HEK293 (cell line): ENCODE measurements around the gene B4GALT6.
A peak's percentile ranks its signal among the peaks of the same experiment; 100 is the strongest.

Experiments used
- CTCF ChIA-PET: fragments of 350-600 bp; formaldehyde crosslinking; extraction: SDS; loops from one replicate; lab custom pipeline; 2021; ENCODE audit warnings: antibody characterized with exemption; lab: Yijun Ruan, JAX
- POLR2A ChIA-PET: fragments of 300-600 bp; formaldehyde crosslinking; extraction: SDS; loops from one replicate; lab custom pipeline; 2020; ENCODE audit warnings: antibody characterized with exemption, inconsistent platforms; lab: Yijun Ruan, JAX
- H3K27ac ChIP-seq: fragments of 200-500 bp; sonication (Bioruptor generic); 2 replicates; pipeline ENCODE4 v1.5.1; 2014; ENCODE audit warnings: low read depth, low read length, control low read depth, inconsistent platforms; ENCODE audit errors: extremely low read depth
- H3K36me3 ChIP-seq, 2 experiments: fragments of 200-500 bp in 1 of 2; sonication (Bioruptor generic) in 1 of 2; 1 replicate in 1 of 2; 2 replicates in 1 of 2; pipeline ENCODE4 v1.5.1; 2014 to 2017; ENCODE audit warnings: inconsistent platforms in 2 of 2, low read length in 2 of 2; ENCODE audit not compliant: control insufficient read depth in 2 of 2, insufficient read depth in 1 of 2
- H3K4me1 ChIP-seq: fragments of 200-500 bp; sonication (Bioruptor generic); 2 replicates; pipeline ENCODE4 v1.5.1; 2014; ENCODE audit warnings: mild to moderate bottlenecking, low read length, inconsistent platforms; ENCODE audit not compliant: control insufficient read depth, insufficient read depth
- H3K4me3 ChIP-seq: 2 replicates; pipeline ENCODE4 v1.5.1; 2011; ENCODE audit warnings: low read depth, mild to moderate bottlenecking, control low read depth, low read length, moderate library complexity
- H3K9me3 ChIP-seq: fragments of 200-500 bp; sonication (Bioruptor generic); 2 replicates; pipeline ENCODE4 v1.5.1; 2014; ENCODE audit warnings: low read depth, low read length, inconsistent platforms; ENCODE audit not compliant: control insufficient read depth, insufficient read depth
- GFI1B ChIP-seq: fragments of 450-650 bp; formaldehyde crosslinking; IDR thresholded peaks from 2 replicates; pipeline ENCODE4 v1.5.1; 2016; ENCODE audit warnings: missing biosample characterization, missing genetic modification characterization
- HOXC10 ChIP-seq: sonication (generic); formaldehyde crosslinking; IDR thresholded peaks from 2 replicates; pipeline ENCODE4 v1.8.1; 2023; ENCODE audit warnings: mild to moderate bottlenecking, missing genetic modification reagents
- MZF1 ChIP-seq: fragments of 450-650 bp; formaldehyde crosslinking; IDR thresholded peaks from 2 replicates; pipeline ENCODE4 v1.5.1; 2017; ENCODE audit warnings: missing biosample characterization, missing genetic modification characterization, borderline replicate concordance
- ZBTB6 ChIP-seq: fragments of 450-650 bp; formaldehyde crosslinking; IDR thresholded peaks from 2 replicates; pipeline ENCODE4 v1.5.1; 2017; ENCODE audit warnings: missing biosample characterization, missing genetic modification characterization
- ZFP37 ChIP-seq: fragments of 450-650 bp; formaldehyde crosslinking; IDR thresholded peaks from 2 replicates; pipeline ENCODE4 v1.5.1; 2016; ENCODE audit warnings: missing biosample characterization, missing genetic modification characterization
- ZIC2 ChIP-seq: fragments of 450-650 bp; formaldehyde crosslinking; IDR thresholded peaks from 2 replicates; pipeline ENCODE4 v1.5.1; 2016; ENCODE audit warnings: missing biosample characterization, missing genetic modification characterization
- ZNF138 ChIP-seq: fragments of 450-650 bp; formaldehyde crosslinking; IDR thresholded peaks from 2 replicates; pipeline ENCODE4 v1.5.1; 2016; ENCODE audit warnings: missing biosample characterization, missing genetic modification characterization, borderline replicate concordance
- ZNF146 ChIP-seq: fragments of 450-650 bp; formaldehyde crosslinking; IDR thresholded peaks from 2 replicates; pipeline ENCODE4 v1.5.1; 2016; ENCODE audit warnings: missing biosample characterization, missing genetic modification characterization
- ZNF174 ChIP-seq: fragments of 450-650 bp; formaldehyde crosslinking; IDR thresholded peaks from 2 replicates; pipeline ENCODE4 v1.5.0; 2017; ENCODE audit warnings: missing biosample characterization, mild to moderate bottlenecking, missing genetic modification characterization
- ZNF175 ChIP-seq: fragments of 450-650 bp; formaldehyde crosslinking; IDR thresholded peaks from 2 replicates; pipeline ENCODE4 v1.5.1; 2016; ENCODE audit warnings: missing biosample characterization, missing genetic modification characterization
- ZNF266 ChIP-seq: fragments of 450-650 bp; formaldehyde crosslinking; IDR thresholded peaks from 2 replicates; pipeline ENCODE4 v1.5.1; 2016; ENCODE audit warnings: missing biosample characterization, missing genetic modification characterization, low read depth
- ZNF324 ChIP-seq: fragments of 450-650 bp; formaldehyde crosslinking; IDR thresholded peaks from 2 replicates; pipeline ENCODE4 v1.5.1; 2016; ENCODE audit warnings: missing biosample characterization, missing genetic modification characterization
- ZNF350 ChIP-seq: fragments of 450-650 bp; formaldehyde crosslinking; IDR thresholded peaks from 2 replicates; pipeline ENCODE4 v1.5.0; 2017; ENCODE audit warnings: missing biosample characterization, mild to moderate bottlenecking, missing genetic modification characterization
- ZNF391 ChIP-seq: fragments of 450-650 bp; formaldehyde crosslinking; IDR thresholded peaks from 2 replicates; pipeline ENCODE4 v1.5.1; 2016; ENCODE audit warnings: low read depth, missing biosample characterization, missing genetic modification characterization, borderline replicate concordance
- ZNF404 ChIP-seq: fragments of 450-650 bp; formaldehyde crosslinking; IDR thresholded peaks from 2 replicates; pipeline ENCODE4 v1.5.1; 2017; ENCODE audit warnings: missing biosample characterization, missing genetic modification characterization
- ZNF423 ChIP-seq: fragments of 450-650 bp; formaldehyde crosslinking; IDR thresholded peaks from 2 replicates; pipeline ENCODE4 v1.5.1; 2016; ENCODE audit warnings: missing biosample characterization, missing genetic modification characterization
- ZNF426 ChIP-seq: fragments of 450-650 bp; formaldehyde crosslinking; IDR thresholded peaks from 2 replicates; pipeline ENCODE4 v1.5.1; 2017; ENCODE audit warnings: missing biosample characterization, missing genetic modification characterization, mild to moderate bottlenecking, inconsistent platforms, moderate library complexity
- ZNF473 ChIP-seq: fragments of 450-650 bp; formaldehyde crosslinking; IDR thresholded peaks from 2 replicates; pipeline ENCODE4 v1.5.1; 2017; ENCODE audit warnings: missing biosample characterization, missing genetic modification characterization
- ZNF501 ChIP-seq: fragments of 450-650 bp; formaldehyde crosslinking; IDR thresholded peaks from 2 replicates; pipeline ENCODE4 v1.5.1; 2016; ENCODE audit warnings: missing biosample characterization, missing genetic modification characterization
- ZNF548 ChIP-seq: fragments of 450-650 bp; formaldehyde crosslinking; IDR thresholded peaks from 2 replicates; pipeline ENCODE4 v1.5.1; 2016; ENCODE audit warnings: missing biosample characterization, missing genetic modification characterization
- ZNF610 ChIP-seq: fragments of 450-650 bp; formaldehyde crosslinking; IDR thresholded peaks from 2 replicates; pipeline ENCODE4 v1.5.1; 2016; ENCODE audit warnings: missing biosample characterization, missing genetic modification characterization, borderline replicate concordance
- ZNF707 ChIP-seq: fragments of 450-650 bp; formaldehyde crosslinking; IDR thresholded peaks from 2 replicates; pipeline ENCODE4 v1.5.1; 2016; ENCODE audit warnings: missing biosample characterization, missing genetic modification characterization
- ZNF785 ChIP-seq: fragments of 450-650 bp; formaldehyde crosslinking; IDR thresholded peaks from 2 replicates; pipeline ENCODE4 v1.5.1; 2016; ENCODE audit warnings: missing biosample characterization, missing genetic modification characterization
- ZNF830 ChIP-seq: fragments of 450-650 bp; IDR thresholded peaks from 2 replicates; pipeline ENCODE4 v1.5.0; 2018; ENCODE audit warnings: missing biosample characterization, missing genetic modification characterization, low read depth, mild to moderate bottlenecking, moderate library complexity
- ZSCAN5A ChIP-seq: fragments of 450-650 bp; formaldehyde crosslinking; IDR thresholded peaks from 2 replicates; pipeline ENCODE4 v1.5.1; 2016; ENCODE audit warnings: missing biosample characterization, missing genetic modification characterization
- TF ChIP-seq, protein P1 (sequence below): fragments of 450-650 bp; formaldehyde crosslinking; IDR thresholded peaks from 2 replicates; pipeline ENCODE4 v1.5.1; 2016; ENCODE audit warnings: missing biosample characterization, missing genetic modification characterization
- TF ChIP-seq, protein P2 (sequence below): fragments of 450-650 bp; formaldehyde crosslinking; IDR thresholded peaks from 2 replicates; pipeline ENCODE4 v1.5.1; 2016; ENCODE audit warnings: missing biosample characterization, missing genetic modification characterization, low read depth
- TF ChIP-seq, protein P3 (sequence below): fragments of 450-650 bp; formaldehyde crosslinking; IDR thresholded peaks from 2 replicates; pipeline ENCODE4 v1.5.1; 2017; ENCODE audit warnings: missing biosample characterization, missing genetic modification characterization
- TF ChIP-seq, protein P4 (sequence below): fragments of 450-650 bp; formaldehyde crosslinking; IDR thresholded peaks from 2 replicates; pipeline ENCODE4 v1.5.1; 2017; ENCODE audit warnings: missing biosample characterization, missing genetic modification characterization

B4GALT6 gene

GRCh38 chr18:31657823-31658669 is 26.3 kb downstream of the B4GALT6 start (continued):
- TF ChIP-seq ZNF266: no peak
- TF ChIP-seq ZNF423 (tag by site-specific recombination): peak; percentile 23; the same call in 1 of the 2 replicates
- TF ChIP-seq, protein P1, sequence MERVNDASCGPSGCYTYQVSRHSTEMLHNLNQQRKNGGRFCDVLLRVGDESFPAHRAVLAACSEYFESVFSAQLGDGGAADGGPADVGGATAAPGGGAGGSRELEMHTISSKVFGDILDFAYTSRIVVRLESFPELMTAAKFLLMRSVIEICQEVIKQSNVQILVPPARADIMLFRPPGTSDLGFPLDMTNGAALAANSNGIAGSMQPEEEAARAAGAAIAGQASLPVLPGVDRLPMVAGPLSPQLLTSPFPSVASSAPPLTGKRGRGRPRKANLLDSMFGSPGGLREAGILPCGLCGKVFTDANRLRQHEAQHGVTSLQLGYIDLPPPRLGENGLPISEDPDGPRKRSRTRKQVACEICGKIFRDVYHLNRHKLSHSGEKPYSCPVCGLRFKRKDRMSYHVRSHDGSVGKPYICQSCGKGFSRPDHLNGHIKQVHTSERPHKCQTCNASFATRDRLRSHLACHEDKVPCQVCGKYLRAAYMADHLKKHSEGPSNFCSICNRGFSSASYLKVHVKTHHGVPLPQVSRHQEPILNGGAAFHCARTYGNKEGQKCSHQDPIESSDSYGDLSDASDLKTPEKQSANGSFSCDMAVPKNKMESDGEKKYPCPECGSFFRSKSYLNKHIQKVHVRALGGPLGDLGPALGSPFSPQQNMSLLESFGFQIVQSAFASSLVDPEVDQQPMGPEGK (tag by site-specific recombination): no peak
- no peak for TF ChIP-seq ZNF324
- TF ChIP-seq MZF1 (tag by site-specific recombination): peak; percentile 65; the same call in 1 of the 2 replicates
- TF ChIP-seq ZNF146 (tag by site-specific recombination): peak; percentile 5; the same call in 1 of the 2 replicates
- peak; percentile 14; the same call in 1 of the 2 replicates for TF ChIP-seq ZNF391
- no peak; the same call in 1 of the 2 replicates for TF ChIP-seq GFI1B (tag by site-specific recombination)
- TF ChIP-seq ZNF785 (tag by site-specific recombination): no peak
- TF ChIP-seq, protein P2, sequence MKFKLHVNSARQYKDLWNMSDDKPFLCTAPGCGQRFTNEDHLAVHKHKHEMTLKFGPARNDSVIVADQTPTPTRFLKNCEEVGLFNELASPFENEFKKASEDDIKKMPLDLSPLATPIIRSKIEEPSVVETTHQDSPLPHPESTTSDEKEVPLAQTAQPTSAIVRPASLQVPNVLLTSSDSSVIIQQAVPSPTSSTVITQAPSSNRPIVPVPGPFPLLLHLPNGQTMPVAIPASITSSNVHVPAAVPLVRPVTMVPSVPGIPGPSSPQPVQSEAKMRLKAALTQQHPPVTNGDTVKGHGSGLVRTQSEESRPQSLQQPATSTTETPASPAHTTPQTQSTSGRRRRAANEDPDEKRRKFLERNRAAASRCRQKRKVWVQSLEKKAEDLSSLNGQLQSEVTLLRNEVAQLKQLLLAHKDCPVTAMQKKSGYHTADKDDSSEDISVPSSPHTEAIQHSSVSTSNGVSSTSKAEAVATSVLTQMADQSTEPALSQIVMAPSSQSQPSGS: peak; percentile 34; the same call in 1 of the 2 replicates
- TF ChIP-seq ZNF501 (tag by site-specific recombination): no peak
- TF ChIP-seq HOXC10 (CRISPR knock-in tag): no peak
- TF ChIP-seq ZNF350 (tag by site-specific recombination): no peak
- no peak for TF ChIP-seq ZNF473 (tag by site-specific recombination)
- TF ChIP-seq ZIC2 (tag by site-specific recombination): peak; percentile 54; the same call in 1 of the 2 replicates
- no peak for TF ChIP-seq ZNF707 (tag by site-specific recombination)
- TF ChIP-seq, protein P3, sequence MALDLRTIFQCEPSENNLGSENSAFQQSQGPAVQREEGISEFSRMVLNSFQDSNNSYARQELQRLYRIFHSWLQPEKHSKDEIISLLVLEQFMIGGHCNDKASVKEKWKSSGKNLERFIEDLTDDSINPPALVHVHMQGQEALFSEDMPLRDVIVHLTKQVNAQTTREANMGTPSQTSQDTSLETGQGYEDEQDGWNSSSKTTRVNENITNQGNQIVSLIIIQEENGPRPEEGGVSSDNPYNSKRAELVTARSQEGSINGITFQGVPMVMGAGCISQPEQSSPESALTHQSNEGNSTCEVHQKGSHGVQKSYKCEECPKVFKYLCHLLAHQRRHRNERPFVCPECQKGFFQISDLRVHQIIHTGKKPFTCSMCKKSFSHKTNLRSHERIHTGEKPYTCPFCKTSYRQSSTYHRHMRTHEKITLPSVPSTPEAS: 0 out of 2 replicates have a peak, but pooled peaks have one; percentile 20

- no peaks in the 10 kb centered on the region for H3K9me3 ChIP-seq
- ChIA-PET CTCF (interaction anchor here (1.2 to 1.4 kb wide), 2 partner anchors 24 to 30 kb away, joined by 4 read pairs; no protein-coding TSS in a partner anchor), POLR2A (no interaction called here)
- peaks cover 0 to 3% of the 10 kb centered on the region in 2 experiments; a peak in 1 of 3 replicates for H3K36me3 ChIP-seq
- no peak overlapping the region for H3K4me3 ChIP-seq
- peaks cover 12% of the 10 kb centered on the region for H3K4me1 ChIP-seq
- H3K27ac ChIP-seq: no peak overlapping the region
- no peak for TF ChIP-seq ZNF138 (tag by site-specific recombination)
- no peak for TF ChIP-seq ZNF548 (tag by site-specific recombination)
- no peak for TF ChIP-seq ZNF426
- TF ChIP-seq ZNF175: no peak
- TF ChIP-seq, protein P4, sequence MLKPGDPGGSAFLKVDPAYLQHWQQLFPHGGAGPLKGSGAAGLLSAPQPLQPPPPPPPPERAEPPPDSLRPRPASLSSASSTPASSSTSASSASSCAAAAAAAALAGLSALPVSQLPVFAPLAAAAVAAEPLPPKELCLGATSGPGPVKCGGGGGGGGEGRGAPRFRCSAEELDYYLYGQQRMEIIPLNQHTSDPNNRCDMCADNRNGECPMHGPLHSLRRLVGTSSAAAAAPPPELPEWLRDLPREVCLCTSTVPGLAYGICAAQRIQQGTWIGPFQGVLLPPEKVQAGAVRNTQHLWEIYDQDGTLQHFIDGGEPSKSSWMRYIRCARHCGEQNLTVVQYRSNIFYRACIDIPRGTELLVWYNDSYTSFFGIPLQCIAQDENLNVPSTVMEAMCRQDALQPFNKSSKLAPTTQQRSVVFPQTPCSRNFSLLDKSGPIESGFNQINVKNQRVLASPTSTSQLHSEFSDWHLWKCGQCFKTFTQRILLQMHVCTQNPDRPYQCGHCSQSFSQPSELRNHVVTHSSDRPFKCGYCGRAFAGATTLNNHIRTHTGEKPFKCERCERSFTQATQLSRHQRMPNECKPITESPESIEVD (tag by site-specific recombination): no peak
- TF ChIP-seq ZNF830 (tag by site-specific recombination): no peak
- TF ChIP-seq ZNF610 (tag by site-specific recombination): no peak
- TF ChIP-seq ZNF404: no peak
- no peak for TF ChIP-seq ZFP37 (tag by site-specific recombination)
- no peak for TF ChIP-seq ZNF174
- no peak for TF ChIP-seq ZBTB6 (tag by site-specific recombination)
- no peak for TF ChIP-seq ZSCAN5A (tag by site-specific recombination)
Observed at GRCh38 chr18:31656754-31657153, 27.6 kb downstream of the B4GALT6 start.
